ENCODE data around the gene C1orf52. TPM values are rescaled to one million over a fixed set of nuclear protein-coding genes. Genes with fewer than 3 reads are reported as not detected.

The C1orf52 gene
- polyA plus RNA-seq, 3 donors: 36.3 to 42.5 (median 39.7) TPM

GRCh38 chr1:85202092-85202863 lies 57.2 kb downstream of the C1orf52 start:
- no peak for DNase-seq

- DNase-seq: peak; percentile 82
These were observed 57.9 kb downstream of the C1orf52 start for GRCh38 chr1:85201340-85202091.

- peak; percentile 71 for DNase-seq
These were observed 58.8 kb downstream of the C1orf52 start, which contains the start of gene SYDE2 for GRCh38 chr1:85200463-85201339. Gene SYDE2, minus strand, starts transcription at chr1:85201016. Its CDS starts 20 bp downstream, at chr1:85200996.

Other genes with a start within 250 kb of the C1orf52 start
- 10 to 100 TPM in 2 of 3 donors, 1 to 10 TPM in 1; 8.1 to 22.7 (median 17.1) TPM for gene MCOLN3, start 211.2 kb downstream of the C1orf52 start, polyA plus RNA-seq (ENCODE audit: insufficient read length in 3 of 3)
- gene SYDE2, start 58.6 kb downstream of the C1orf52 start, polyA plus RNA-seq (ENCODE audit: insufficient read length in 3 of 3): 10 to 100 TPM in 2 of 3 donors, 1 to 10 TPM in 1; 6.8 to 12.0 (median 10.4) TPM
- 10 to 100 TPM; 19.7 to 25.4 (median 21.8) TPM for gene BCL10, start 17.0 kb upstream of the C1orf52 start, polyA plus RNA-seq (ENCODE audit: insufficient read length in 3 of 3)
- 100 to 1,000 TPM; 107 to 120 (median 116) TPM for gene DDAH1, start 205.5 kb upstream of the C1orf52 start, polyA plus RNA-seq (ENCODE audit: insufficient read length in 3 of 3)

All from renal pelvis (tissue), 4 donors.